KOPT-K1 (cell line): Measurements from ENCODE around the gene ABCE1.

Source experiments
- H3K27ac ChIP-seq: fragments of 200-600 bp; sonication (generic); 2 replicates; pipeline ENCODE4 v1.5.1; 2016; ENCODE audit warnings: antibody characterized with exemption, mild to moderate bottlenecking, low read depth, low read length; ENCODE audit not compliant: poor library complexity, severe bottlenecking
- H3K36me3 ChIP-seq: fragments of 200-600 bp; sonication (generic); 2 replicates; pipeline ENCODE4 v1.5.1; 2017; ENCODE audit warnings: antibody characterized with exemption, mild to moderate bottlenecking, low read length, moderate library complexity; ENCODE audit not compliant: insufficient read depth
- H3K9me3 ChIP-seq: fragments of 200-600 bp; sonication (generic); 2 replicates; pipeline ENCODE4 v1.5.1; 2017; ENCODE audit warnings: antibody characterized with exemption, low read length, mild to moderate bottlenecking; ENCODE audit not compliant: insufficient read depth, poor library complexity, severe bottlenecking

ABCE1 gene

DNA sequence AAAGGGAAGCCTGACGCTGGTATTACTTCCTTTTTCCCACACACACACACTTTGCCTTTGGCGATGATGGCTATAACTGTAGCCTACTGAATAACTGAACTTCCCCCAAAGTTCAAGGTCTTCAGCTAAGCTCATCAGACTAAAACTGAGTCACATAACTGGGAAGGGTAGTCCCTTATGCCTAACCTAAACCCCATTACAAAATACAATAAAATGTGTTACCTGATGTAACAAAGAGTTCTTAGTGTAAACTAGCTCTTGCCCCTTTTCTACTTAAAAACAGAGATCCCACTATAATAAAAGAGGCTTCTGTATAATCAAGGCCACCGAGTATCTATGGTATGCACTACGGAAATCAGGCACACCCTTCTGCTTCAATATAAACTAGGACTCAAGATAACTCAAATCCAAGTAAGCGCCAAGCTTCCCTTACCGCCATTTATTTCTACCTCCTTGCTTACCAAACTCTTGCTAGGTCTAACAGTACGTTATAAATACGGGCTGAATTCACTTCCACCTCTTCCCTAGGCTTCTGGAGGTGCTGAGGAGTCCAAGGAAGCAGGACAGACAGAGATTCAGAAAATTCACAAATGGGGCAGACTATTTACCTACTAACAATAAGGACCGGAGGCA lies 79.9 kb downstream of the ABCE1 start:
- peaks cover 21% of the 10 kb centered on the region for H3K36me3 ChIP-seq
- no peaks in the 10 kb centered on the region for H3K9me3 ChIP-seq
- H3K27ac ChIP-seq: peak overlapping the region; percentile 91

DNA sequence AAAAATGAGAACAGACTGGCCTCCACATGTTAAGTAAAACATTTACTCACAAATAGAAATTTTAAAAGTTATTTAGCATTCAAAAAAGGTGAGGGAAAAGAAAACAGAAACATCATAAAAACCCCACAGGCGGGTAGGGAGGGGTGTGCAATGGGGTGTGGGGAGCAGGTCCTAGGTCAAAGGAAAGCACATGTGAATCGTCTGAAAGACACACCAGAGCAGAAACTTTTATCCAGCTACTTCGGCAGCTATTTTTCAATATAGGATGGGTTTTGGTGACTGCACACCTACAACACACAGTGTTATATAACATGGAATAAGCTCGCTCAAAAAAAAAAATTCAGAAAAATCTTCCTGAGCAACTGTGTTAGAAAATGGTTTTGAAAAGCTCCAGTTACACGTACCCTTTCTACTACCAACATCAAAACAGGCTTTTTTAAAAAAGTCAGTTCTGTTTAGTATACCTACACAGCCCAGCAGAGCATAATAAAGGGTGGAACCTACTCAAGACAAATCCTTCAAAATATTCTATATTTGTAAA lies 80.7 kb downstream of the ABCE1 start:
- Histone ChIP-seq H3K27ac (peak overlapping the region; percentile 91), H3K36me3 (peaks cover 14% of the 10 kb centered on the region), H3K9me3 (no peaks in the 10 kb centered on the region)
